HCT116 (cell line): ENCODE data around the gene EIF5AL1.
A peak's percentile ranks its signal among the peaks of the same experiment; 100 is the strongest.

ENCODE experiments used
- CTCF ChIP-seq, 3 experiments: fragments of 200-600 bp in 1 of 3; sonication (generic) in 1 of 3; IDR thresholded peaks in 2 of 3; conservative IDR thresholded peaks in 1 of 3; 2 replicates each; pipeline ENCODE4 v1.5.1; 2012 to 2017; ENCODE audit warnings: low read depth in 2 of 3, low read length in 2 of 3, antibody characterized with exemption in 1 of 3, borderline replicate concordance in 1 of 3, control low read depth in 1 of 3, mild to moderate bottlenecking in 1 of 3, mixed read lengths in 1 of 3, mixed run types in 1 of 3, moderate library complexity in 1 of 3; ENCODE audit not compliant: insufficient read depth in 1 of 3
- EZH2phosphoT487 ChIP-seq: fragments of 200-600 bp; IDR thresholded peaks from 2 replicates; pipeline ENCODE4 v1.6.1; 2018; ENCODE audit warnings: antibody characterized with exemption, borderline replicate concordance
- POLR2A ChIP-seq: IDR thresholded peaks from 2 replicates; pipeline ENCODE4 v1.7.0; 2011; ENCODE audit warnings: borderline replicate concordance; ENCODE audit not compliant: insufficient read depth, insufficient read length; ENCODE audit errors: extremely low read depth
- POLR2AphosphoS5 ChIP-seq: IDR thresholded peaks from 2 replicates; pipeline ENCODE4 v1.6.1; 2011; ENCODE audit warnings: mild to moderate bottlenecking, low read depth, low read length, moderate library complexity
- SIN3A ChIP-seq: IDR thresholded peaks from 2 replicates; pipeline ENCODE4 v1.6.1; 2012; ENCODE audit warnings: low read depth
- SP1 ChIP-seq: IDR thresholded peaks from 2 replicates; pipeline ENCODE4 v1.6.1; 2012; ENCODE audit warnings: low read depth
- YY1 ChIP-seq: IDR thresholded peaks from 2 replicates; pipeline ENCODE4 v1.6.1; 2011; ENCODE audit warnings: low read length, low read depth, moderate library complexity, mild to moderate bottlenecking; ENCODE audit not compliant: insufficient replicate concordance; ENCODE audit errors: extremely low read depth

- TF ChIP-seq POLR2AphosphoS5 (no peak), YY1 (no peak), SP1 (no peak), EZH2phosphoT487 (no peak), POLR2A (no peak), SIN3A (no peak), CTCF (IDR thresholded peaks at IDR 0.05 in 2 of 3, conservative IDR thresholded peaks at IDR 0.05 in 1 of 3; ENCODE audit: borderline replicate concordance in 1 of 3, insufficient read depth in 1 of 3, low read depth in 2 of 3, low read length in 2 of 3) (peak; percentile 82 to 95 (median 94))
These were observed 49.9 kb downstream of the EIF5AL1 start for GRCh38 chr10:79562135-79562756.
